Hematopoietic multipotent progenitor cell treated with erythropoietin and hydrocortisone succinate and interleukin-3 and kit ligand, for 15 days (in vitro differentiated cells): ENCODE measurements around the gene HMGCS1.
"Not testable (repeated sequence)": the region's sequence is repeated elsewhere in the genome, so short reads cannot be mapped to it uniquely, and the experiment has no call there.

Experiments used
- DNase-seq: peaks from one replicate; pipeline ENCODE4 v3.0.0-alpha.2; 2015; ENCODE audit warnings: low spot score

The HMGCS1 gene

GRCh38 chr5:43273552-43273951, 39.7 kb downstream of the HMGCS1 start:
- no peak for DNase-seq

GRCh38 chr5:43270645-43271044, 42.6 kb downstream of the HMGCS1 start:
- DNase-seq = no peak

GRCh38 chr5:43268188-43268820, 44.9 kb downstream of the HMGCS1 start:
- no peak for DNase-seq

- DNase-seq = not testable (repeated sequence)
These were observed 50.9 kb downstream of the HMGCS1 start for GRCh38 chr5:43262269-43262668.

GRCh38 chr5:43258116-43258515, 55.1 kb downstream of the HMGCS1 start:
- no peak for DNase-seq

GRCh38 chr5:43256261-43256966, 56.8 kb downstream of the HMGCS1 start:
- DNase-seq = no peak

- DNase-seq = no peak
These were observed 57.5 kb downstream of the HMGCS1 start for GRCh38 chr5:43255704-43256103.

GRCh38 chr5:43251754-43252153, 61.5 kb downstream of the HMGCS1 start:
- DNase-seq = no peak

- DNase-seq = no peak
These were observed 67.4 kb downstream of the HMGCS1 start for GRCh38 chr5:43245724-43246385.

GRCh38 chr5:43244823-43245565, 68.2 kb downstream of the HMGCS1 start:
- DNase-seq = no peak

GRCh38 chr5:43243270-43243669, 69.9 kb downstream of the HMGCS1 start:
- DNase-seq = no peak

GRCh38 chr5:43242196-43242595, 71.0 kb downstream of the HMGCS1 start:
- no peak for DNase-seq
